ACHN (cell line): ENCODE results near the gene ACTL10.
A peak's percentile ranks its signal among the peaks of the same experiment; 100 is the strongest.

ENCODE experiments used
- DNase-seq: peaks from one replicate; pipeline ENCODE4 v3.0.0-alpha.2; 2015
- in situ Hi-C: cut with HindIII; loops from 2 replicates; pipeline ENCODE4 v1.10.0; 2017; ENCODE audit warnings: low sequenced_read_pairs, low pct_ligation_motif_present, low pct_unique_long_range_greater_than_20kb

The ACTL10 gene

GRCh38 chr20:33673114-33673409, 6.3 kb downstream of the ACTL10 start:
- in situ Hi-C loops: no loop called here
- no peak for DNase-seq

- DNase-seq: no peak
- in situ Hi-C loops: no loop called here
These were observed 6.9 kb downstream of the ACTL10 start for GRCh38 chr20:33673410-33674293.

GRCh38 chr20:33674294-33675135, 7.8 kb downstream of the ACTL10 start, which contains the start of gene NECAB3:
Gene NECAB3, minus strand, starts transcription at chr20:33674428. Its CDS starts 76 bp downstream, at chr20:33674352.
- DNase-seq: peak; percentile 80
- in situ Hi-C loops: no loop called here

GRCh38 chr20:33675136-33675959, 8.6 kb downstream of the ACTL10 start:
- no peak for DNase-seq
- in situ Hi-C loops: no loop called here

- in situ Hi-C loops: no loop called here
- DNase-seq: no peak
These were observed 9.4 kb downstream of the ACTL10 start for GRCh38 chr20:33676121-33676520.

GRCh38 chr20:33676652-33677645, 10.2 kb downstream of the ACTL10 start:
- DNase-seq: no peak
- in situ Hi-C loops: no loop called here

GRCh38 chr20:33677991-33678702, 11.4 kb downstream of the ACTL10 start:
- in situ Hi-C loops: no loop called here
- no peak for DNase-seq

- in situ Hi-C loops: no loop called here
- no peak for DNase-seq
These were observed 13.2 kb downstream of the ACTL10 start for GRCh38 chr20:33679758-33680485.

- no peak for DNase-seq
- in situ Hi-C loops: no loop called here
These were observed 13.9 kb downstream of the ACTL10 start for GRCh38 chr20:33680686-33681085.

- DNase-seq: no peak
These were observed 14.5 kb downstream of the ACTL10 start for GRCh38 chr20:33681288-33681687.

GRCh38 chr20:33681728-33682353, 15.1 kb downstream of the ACTL10 start:
- no peak for DNase-seq
- in situ Hi-C loops: no loop called here

More at GRCh38 chr20:33681288-33681687, 14.5 kb downstream of the ACTL10 start:
- in situ Hi-C loops: no loop called here

- no peak for DNase-seq
- in situ Hi-C loops: no loop called here
These were observed 18.0 kb downstream of the ACTL10 start for GRCh38 chr20:33684533-33685327.

GRCh38 chr20:33685328-33686099, 18.8 kb downstream of the ACTL10 start:
- peak; percentile 26 for DNase-seq
- in situ Hi-C loops: no loop called here

- peak; percentile 89 for DNase-seq
- in situ Hi-C loops: no loop called here
These were observed 19.6 kb downstream of the ACTL10 start, which contains the start of gene E2F1 for GRCh38 chr20:33686100-33686983. Gene E2F1, minus strand, starts transcription at chr20:33686385. Its CDS starts 121 bp downstream, at chr20:33686264.
